Measurements from ENCODE around the gene VPREB3. TPM values are rescaled to one million over a fixed set of nuclear protein-coding genes. Genes with fewer than 3 reads are reported as not detected.

VPREB3 gene
- total RNA-seq, 1 experiment from 2014 or later, result 2.4 TPM

- Histone ChIP-seq H3K36me3 (ENCODE audit: control insufficient read depth in 1 of 2, insufficient read depth in 2 of 2, low read length in 2 of 2) (peaks cover 2 to 3% of the 10 kb centered on the region in 2 experiments; a peak in 2 of 4 replicates), H3K4me3 (replicated peaks in 1 of 2; ENCODE audit: low read depth in 1 of 2, low read length in 2 of 2) (no peak overlapping the region), H3K79me2 (ENCODE audit: insufficient read depth, low read length) (peaks cover 4% of the 10 kb centered on the region; the same call in 1 of the 2 replicates), H3K4me1 (ENCODE audit: control insufficient read depth in 1 of 2, insufficient read depth in 2 of 2, low read length in 2 of 2) (peaks cover 3 to 21% of the 10 kb centered on the region in 2 experiments; a peak in 2 of 4 replicates), H3K9ac (ENCODE audit: low read length) (no peak overlapping the region), H3K4me2 (ENCODE audit: low read length) (no peak overlapping the region), H2AFZ (ENCODE audit: low read depth, low read length, poor library complexity, severe bottlenecking) (no peak overlapping the region), H3K9me3 (ENCODE audit: control insufficient read depth in 1 of 2, insufficient read depth in 1 of 2, low read depth in 1 of 2, low read length in 2 of 2) (no peaks in the 10 kb centered on the region), H4K20me1 (ENCODE audit: insufficient read depth) (no peaks in the 10 kb centered on the region), H3K27me3 (ENCODE audit: insufficient read depth, low read length) (no peaks in the 10 kb centered on the region), H3K9me2 (ENCODE audit: insufficient read depth) (no peaks in the 10 kb centered on the region), H3K27ac (ENCODE audit: low read depth, low read length) (no peak overlapping the region)
- POLR2A ChIA-PET, result no interaction called here
- intact Hi-C loops (cut with micrococcal nuclease), result no loop called here
- CTCF ChIA-PET, result no interaction called here
- BruUV-seq (replicated peaks), result no TSS peak
- RAD21 ChIA-PET (ENCODE audit: low non-redundant PET in 1 of 2, low total read pairs in 2 of 2, uncharacterized antibody in 2 of 2, unreplicated experiment in 2 of 2), result no interaction called here
- ATAC-seq, result no peak
- TF ChIP-seq MAX (IDR thresholded peaks at IDR 0.05), result no peak
- TF ChIP-seq SP1 (IDR thresholded peaks at IDR 0.05; ENCODE audit: low read depth), result no peak
- no peak for TF ChIP-seq ZBTB33 (IDR thresholded peaks at IDR 0.05; ENCODE audit: extremely low read depth, insufficient replicate concordance, low read length)
- TF ChIP-seq EGR1 (IDR thresholded peaks at IDR 0.05; ENCODE audit: low read depth), result no peak
- no peak for TF ChIP-seq CTCF (IDR thresholded peaks at IDR 0.05 in 2 of 3, conservative IDR thresholded peaks at IDR 0.05 in 1 of 3; ENCODE audit: borderline replicate concordance in 1 of 3, insufficient read depth in 1 of 3, low read depth in 2 of 3, low read length in 2 of 3)
- no peak for TF ChIP-seq SRF (IDR thresholded peaks at IDR 0.05; ENCODE audit: low read depth)
- no peak for TF ChIP-seq ZFX (IDR thresholded peaks at IDR 0.05)
- TF ChIP-seq EZH2phosphoT487 (IDR thresholded peaks at IDR 0.05; ENCODE audit: borderline replicate concordance), result no peak
- no peak for TF ChIP-seq JUND (IDR thresholded peaks at IDR 0.05)
- no peak for TF ChIP-seq POLR2AphosphoS5 (IDR thresholded peaks at IDR 0.05; ENCODE audit: low read depth, low read length)
- TF ChIP-seq FOSL1 (IDR thresholded peaks at IDR 0.05; ENCODE audit: low read depth), result no peak
- no peak for TF ChIP-seq TCF7L2 (IDR thresholded peaks at IDR 0.05; ENCODE audit: borderline replicate concordance, extremely low read depth, insufficient read depth, insufficient read length)
- no peak for TF ChIP-seq ZNF274 (IDR thresholded peaks at IDR 0.05; ENCODE audit: low read depth, low read length)
- no peak for TF ChIP-seq POLR2A (IDR thresholded peaks at IDR 0.05; ENCODE audit: borderline replicate concordance, extremely low read depth, insufficient read depth, insufficient read length)
- no peak for TF ChIP-seq YY1 (IDR thresholded peaks at IDR 0.05; ENCODE audit: extremely low read depth, insufficient replicate concordance, low read depth, low read length)
- no peak for TF ChIP-seq RAD21 (IDR thresholded peaks at IDR 0.05; ENCODE audit: low read depth)
- no peak for TF ChIP-seq ELF1 (IDR thresholded peaks at IDR 0.05; ENCODE audit: borderline replicate concordance, low read depth)
- TF ChIP-seq CBX3 (IDR thresholded peaks at IDR 0.05; ENCODE audit: low read depth), result no peak
- DNase-seq (ENCODE audit: low read depth, low spot score), result no peak
Measured at GRCh38 chr22:23759566-23759965, 5.3 kb upstream of the VPREB3 start.

Measured in HCT116 (cell line).